Endothelial cell of umbilical vein (primary cell): ENCODE data around the gene TMEM59. TPM values are rescaled to one million over a fixed set of nuclear protein-coding genes. Genes with fewer than 3 reads are reported as not detected.

Experiments used
- BruUV-seq: library from RNA; stranded (reverse); fragments of 400-500 nt; replicated peaks from 2 replicates; lab custom pipeline; 2021; lab: Mats Ljungman, UMichigan
- CTCF ChIA-PET: fragments of 300-600, 350-600 bp; sonication (Branson Sonifier 250); formaldehyde crosslinking; loops from one replicate; lab custom pipeline; 2021; ENCODE audit warnings: antibody characterized with exemption, inconsistent platforms; lab: Charles Lee
- POLR2A ChIA-PET: fragments of 300-600, 350-600 bp; sonication (Branson Sonifier 250); formaldehyde crosslinking; loops from one replicate; lab custom pipeline; 2021; ENCODE audit warnings: antibody characterized with exemption, inconsistent platforms; lab: Charles Lee
- DNase-seq: peaks from one replicate; pipeline ENCODE4 v3.0.0-alpha.2; 2011; ENCODE audit warnings: low read depth, low spot score
- FAIRE-seq: peaks from 2 replicates; lab custom pipeline; 2011; peaks lifted over from hg19 to GRCh38; lab: Jason Lieb, UNC
- H2AFZ ChIP-seq: 2 replicates; pipeline ENCODE4 v1.6.0; 2012; ENCODE audit warnings: low read depth, low read length, control low read depth, inconsistent platforms
- H3K27ac ChIP-seq: 2 replicates; pipeline ENCODE4 v1.5.1; 2011; ENCODE audit warnings: low read depth, mild to moderate bottlenecking, control low read depth, low read length, moderate library complexity; ENCODE audit not compliant: insufficient read depth
- H3K27me3 ChIP-seq, 2 experiments: 2 replicates each; pipeline versions ENCODE4 v1.6.0 to v1.6.1; 2011; ENCODE audit warnings: low read length in 2 of 2, mixed read lengths in 1 of 2; ENCODE audit not compliant: control insufficient read depth in 2 of 2, insufficient read depth in 2 of 2
- H3K36me3 ChIP-seq, 2 experiments: 2 replicates in 1 of 2; 3 replicates in 1 of 2; pipeline ENCODE4 v1.5.1; 2011; ENCODE audit warnings: low read length in 2 of 2, mild to moderate bottlenecking in 1 of 2, moderate library complexity in 1 of 2; ENCODE audit not compliant: control insufficient read depth in 2 of 2, insufficient read depth in 2 of 2; ENCODE audit errors: extremely low read depth in 1 of 2
- H3K4me1 ChIP-seq: 3 replicates; pipeline ENCODE4 v1.5.1; 2011; ENCODE audit warnings: mild to moderate bottlenecking, low read length; ENCODE audit not compliant: control insufficient read depth, insufficient read depth; ENCODE audit errors: extremely low read depth
- H3K4me2 ChIP-seq: 2 replicates; pipeline ENCODE4 v1.6.1; 2011; ENCODE audit warnings: low read length, control low read depth, mixed read lengths; ENCODE audit not compliant: insufficient read depth
- H3K4me3 ChIP-seq, 3 experiments: fragments of 200-600 bp in 1 of 3; sonication (generic), shearing (Covaris generic) in 1 of 3; replicated peaks in 1 of 3; 2 replicates each; pipeline ENCODE4 v1.5.1; 2011 to 2016; ENCODE audit warnings: control low read depth in 3 of 3, low read length in 3 of 3, mild to moderate bottlenecking in 2 of 3, inconsistent platforms in 1 of 3, low read depth in 1 of 3, moderate library complexity in 1 of 3; ENCODE audit not compliant: insufficient read depth in 1 of 3
- H3K79me2 ChIP-seq: 2 replicates; pipeline ENCODE4 v1.6.0; 2012; ENCODE audit warnings: low read length, inconsistent platforms; ENCODE audit not compliant: control insufficient read depth, insufficient read depth
- H3K9ac ChIP-seq: replicated peaks from 2 replicates; pipeline ENCODE3; 2011; ENCODE audit warnings: low read length, control low read depth; ENCODE audit not compliant: insufficient read depth; ENCODE audit errors: extremely low read depth
- H3K9me1 ChIP-seq: replicated peaks from 3 replicates; pipeline ENCODE4 v1.6.0; 2011; ENCODE audit warnings: mild to moderate bottlenecking, low read length; ENCODE audit not compliant: control insufficient read depth, insufficient read depth; ENCODE audit errors: extremely low read depth
- H3K9me3 ChIP-seq: replicated peaks from 2 replicates; pipeline ENCODE4 v1.5.1; 2012; ENCODE audit warnings: low read length, inconsistent platforms; ENCODE audit not compliant: control insufficient read depth, insufficient read depth
- H4K20me1 ChIP-seq: replicated peaks from 2 replicates; pipeline ENCODE3; 2011; ENCODE audit warnings: mild to moderate bottlenecking, low read length; ENCODE audit not compliant: control insufficient read depth, insufficient read depth; ENCODE audit errors: extremely low read depth
- CTCF ChIP-seq, 2 donors: IDR thresholded peaks; 1 replicate in 1 of 2; 2 replicates in 1 of 2; pipeline ENCODE4 v1.5.1; 2011; ENCODE audit warnings: low read length in 2 of 2, mild to moderate bottlenecking in 2 of 2, moderate library complexity in 2 of 2, control low read depth in 1 of 2, inconsistent platforms in 1 of 2, low read depth in 1 of 2; ENCODE audit not compliant: insufficient read depth in 1 of 2; ENCODE audit errors: extremely low read depth in 1 of 2
- EZH2 ChIP-seq: IDR thresholded peaks from 2 replicates; pipeline ENCODE4 v1.6.1; 2012; ENCODE audit warnings: borderline replicate concordance, low read depth, mild to moderate bottlenecking, moderate library complexity, low read length, inconsistent platforms; ENCODE audit not compliant: severe bottlenecking
- FOS ChIP-seq: IDR thresholded peaks from 2 replicates; pipeline ENCODE4 v1.6.1; 2011; ENCODE audit warnings: mild to moderate bottlenecking, low read length, moderate library complexity, borderline replicate concordance; ENCODE audit not compliant: insufficient read depth
- GATA2 ChIP-seq: IDR thresholded peaks from 2 replicates; pipeline ENCODE4 v1.7.0; 2011; ENCODE audit warnings: low read depth, mild to moderate bottlenecking, moderate library complexity, mixed read lengths, low read length; ENCODE audit not compliant: insufficient read length, insufficient read depth
- JUN ChIP-seq: IDR thresholded peaks from 2 replicates; pipeline ENCODE4 v1.6.1; 2011; ENCODE audit warnings: borderline replicate concordance, low read depth; ENCODE audit not compliant: insufficient read length, insufficient read depth
- MAX ChIP-seq: IDR thresholded peaks from 2 replicates; pipeline ENCODE4 v1.6.1; 2011; ENCODE audit not compliant: insufficient read depth, insufficient read length
- MYC ChIP-seq: IDR thresholded peaks from one replicate; pipeline ENCODE4 v1.6.1; 2011; ENCODE audit warnings: mild to moderate bottlenecking, low read depth, low read length
- POLR2A ChIP-seq: IDR thresholded peaks from 2 replicates; pipeline ENCODE4 v1.6.1; 2012; ENCODE audit warnings: low read depth, mild to moderate bottlenecking, control low read depth, low read length
- POLR2AphosphoS5 ChIP-seq: IDR thresholded peaks from 2 replicates; pipeline ENCODE4 v1.6.1; 2012; ENCODE audit warnings: low read depth, mild to moderate bottlenecking, control low read depth, low read length, moderate library complexity; ENCODE audit not compliant: insufficient read depth
- dilution Hi-C: fragments of 300-500 bp; cut with MboI; formaldehyde crosslinking; loops from one replicate; pipeline ENCODE4 v1.15.0; 2019; ENCODE audit warnings: low sequenced_read_pairs; ENCODE audit not compliant: extremely low pct_ligation_motif_present
- intact Hi-C: fragments of 100-400 bp; cut with micrococcal nuclease; formaldehyde crosslinking; loops from one replicate; pipeline ENCODE4 v1.10.0; 2022
- polyA plus RNA-seq, 4 experiments: library from polyadenylated mRNA; depleted of rRNA in 3 of 4; stranded (reverse) in 3 of 4; unstranded in 1 of 4; fragments of >200 nt; gene quantifications; 2 replicates each; pipeline versions ENCODE4 v1.2.1 to v1.2.3, GENCODE V29; 2011 to 2012; ENCODE audit warnings: missing spikeins in 1 of 4
- total RNA-seq: library from RNA; stranded (reverse); gene quantifications from 2 replicates; pipeline ENCODE4 v1.2.3, GENCODE V29; 2021

Gene TMEM59
- total and polyA plus RNA-seq, 2 donors (not counting 3 experiments of a cell fraction or from before 2014, with no cell fraction given): 196 to 281 TPM

GRCh38 chr1:54010415-54011117, 42.4 kb downstream of the TMEM59 start:
- no TSS peak for BruUV-seq
- Histone ChIP-seq H3K9me3 (no peaks in the 10 kb centered on the region), H3K27me3 (peaks cover 0 to 5% of the 10 kb centered on the region in 2 experiments), H2AFZ (no peak overlapping the region), H4K20me1 (no peaks in the 10 kb centered on the region), H3K36me3 (no peaks in the 10 kb centered on the region), H3K4me1 (no peaks in the 10 kb centered on the region), H3K79me2 (no peaks in the 10 kb centered on the region), H3K27ac (no peak overlapping the region), H3K4me3 (no peak overlapping the region), H3K4me2 (no peak overlapping the region), H3K9ac (no peak overlapping the region), H3K9me1 (no peaks in the 10 kb centered on the region)
- CTCF ChIA-PET: interaction anchor here (1.3 kb wide), 1 partner anchor 18 kb away, joined by 3 read pairs; no protein-coding TSS in a partner anchor
- DNase-seq (no peak), FAIRE-seq (no peak)
- dilution Hi-C loops: no loop called here
- no peak for TF ChIP-seq MAX
- no peak for TF ChIP-seq EZH2
- no peak for TF ChIP-seq MYC
- TF ChIP-seq FOS: no peak
- no peak for TF ChIP-seq JUN
- TF ChIP-seq CTCF (IDR thresholded peaks at IDR 0.05; ENCODE audit: extremely low read depth in 1 of 2, insufficient read depth in 1 of 2, low read depth in 1 of 2, low read length in 2 of 2): no peak
- no peak for TF ChIP-seq POLR2AphosphoS5
- TF ChIP-seq POLR2A: no peak
- no peak for TF ChIP-seq GATA2
- POLR2A ChIA-PET: no interaction called here
- intact Hi-C loops: no loop called here
